AG10803 (cell line): ENCODE data around the gene CTNNB1.

Experiments used
- DNase-seq: peaks from one replicate; pipeline ENCODE4 v3.0.0; 2010; ENCODE audit warnings: low read depth
- H3K4me3 ChIP-seq: 2 replicates; pipeline ENCODE4 v1.5.1; 2011; ENCODE audit warnings: mild to moderate bottlenecking, low read length, control low read depth
- CTCF ChIP-seq: conservative IDR thresholded peaks from 2 replicates; pipeline ENCODE4 v1.5.1; 2011; ENCODE audit warnings: mild to moderate bottlenecking, low read length, control low read depth, inconsistent platforms

CTNNB1 gene

GRCh38 chr3:41198950-41199865 is at the start of gene CTNNB1:
TSS of gene CTNNB1 (plus strand) at chr3:41199505. CDS start at chr3:41224069, 24,564 bp downstream.
- DNase-seq: peak; percentile 98
- H3K4me3 ChIP-seq: peak within 1 kb of the TSS; percentile 90
- no peak for TF ChIP-seq CTCF

GRCh38 chr3:41155834-41156233 is 43.5 kb upstream of the CTNNB1 start:
- no peak overlapping the region for H3K4me3 ChIP-seq
- TF ChIP-seq CTCF: no peak
- no peak for DNase-seq

GRCh38 chr3:41158947-41159346 is 40.4 kb upstream of the CTNNB1 start:
- TF ChIP-seq CTCF: no peak
- no peak for DNase-seq
- H3K4me3 ChIP-seq: no peak overlapping the region

GRCh38 chr3:41159588-41160189 is 39.6 kb upstream of the CTNNB1 start:
- no peak for TF ChIP-seq CTCF
- no peak for DNase-seq
- H3K4me3 ChIP-seq: no peak overlapping the region

- H3K4me3 ChIP-seq: no peak overlapping the region
- TF ChIP-seq CTCF: no peak
- no peak for DNase-seq
Measured at GRCh38 chr3:41162541-41162940, 36.8 kb upstream of the CTNNB1 start.

GRCh38 chr3:41163006-41163405 is 36.3 kb upstream of the CTNNB1 start:
- DNase-seq: no peak
- H3K4me3 ChIP-seq: no peak overlapping the region
- no peak for TF ChIP-seq CTCF

- H3K4me3 ChIP-seq: no peak overlapping the region
- no peak for DNase-seq
- TF ChIP-seq CTCF: no peak
Measured at GRCh38 chr3:41163421-41163820, 35.9 kb upstream of the CTNNB1 start.
